Neutrophil (primary cell): ENCODE data around the gene MRPL11.

Source experiments
- H3K27ac ChIP-seq: fragments of 200-600 bp; sonication (generic); 2 replicates; pipeline ENCODE4 v1.5.1; 2016; ENCODE audit warnings: mild to moderate bottlenecking, moderate library complexity
- H3K27me3 ChIP-seq: fragments of 200-600 bp; sonication (generic); 2 replicates; pipeline ENCODE4 v1.6.0; 2016; ENCODE audit warnings: mild to moderate bottlenecking
- H3K36me3 ChIP-seq: fragments of 200-600 bp; sonication (generic); 2 replicates; pipeline ENCODE4 v1.5.1; 2017
- H3K4me1 ChIP-seq, 2 experiments: fragments of 200-600 bp in 1 of 2; sonication (generic) in 1 of 2; 1 replicate in 1 of 2; 2 replicates in 1 of 2; pipeline versions ENCODE4 v1.5.1 to v1.6.1; 2013 to 2016; ENCODE audit warnings: low read depth in 1 of 2, low read length in 1 of 2, mild to moderate bottlenecking in 1 of 2, moderate library complexity in 1 of 2; ENCODE audit not compliant: control insufficient read depth in 1 of 2, insufficient read depth in 1 of 2
- H3K4me3 ChIP-seq, 2 experiments: fragments of 200-600 bp in 1 of 2; sonication (generic) in 1 of 2; 1 replicate in 1 of 2; 2 replicates in 1 of 2; pipeline ENCODE4 v1.5.1; 2013 to 2016; ENCODE audit warnings: low read depth in 1 of 2, low read length in 1 of 2, mild to moderate bottlenecking in 1 of 2, moderate library complexity in 1 of 2
- H3K9me3 ChIP-seq: fragments of 200-600 bp; sonication (generic); 2 replicates; pipeline ENCODE4 v1.5.1; 2016
- TF ChIP-seq, protein P1 (sequence below): fragments of 200-600 bp; sonication (generic); IDR thresholded peaks from 2 replicates; pipeline ENCODE4 v1.5.1; 2016; ENCODE audit warnings: antibody characterized with exemption

MRPL11 gene

DNA sequence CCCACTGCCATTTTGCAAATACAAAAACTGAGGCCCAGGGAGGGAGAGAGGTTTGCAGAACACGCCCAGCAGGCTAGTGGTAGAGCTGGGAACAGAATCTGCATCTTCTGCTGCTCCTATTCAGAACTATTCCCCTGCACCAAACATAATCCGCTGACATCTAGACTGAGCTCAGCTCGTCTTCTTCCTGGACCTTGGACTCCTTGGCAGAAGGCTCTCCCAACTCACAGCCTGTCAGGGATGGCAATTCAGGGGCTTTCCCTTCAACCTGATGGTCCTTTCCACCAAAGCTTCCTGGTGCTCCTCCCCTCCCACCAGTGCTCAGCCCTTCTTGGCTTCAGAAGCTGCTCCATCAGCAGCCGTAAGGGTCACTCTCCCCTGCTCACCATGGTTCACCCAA is 27.3 kb downstream of the MRPL11 start:
- H3K36me3 ChIP-seq = no peaks in the 10 kb centered on the region
- no peak overlapping the region for H3K27ac ChIP-seq
- peaks cover 3 to 6% of the 10 kb centered on the region in 2 experiments for H3K4me1 ChIP-seq
- H3K9me3 ChIP-seq = no peaks in the 10 kb centered on the region
- H3K4me3 ChIP-seq = no peak overlapping the region
- H3K27me3 ChIP-seq = peaks cover 87% of the 10 kb centered on the region
- TF ChIP-seq, protein P1, sequence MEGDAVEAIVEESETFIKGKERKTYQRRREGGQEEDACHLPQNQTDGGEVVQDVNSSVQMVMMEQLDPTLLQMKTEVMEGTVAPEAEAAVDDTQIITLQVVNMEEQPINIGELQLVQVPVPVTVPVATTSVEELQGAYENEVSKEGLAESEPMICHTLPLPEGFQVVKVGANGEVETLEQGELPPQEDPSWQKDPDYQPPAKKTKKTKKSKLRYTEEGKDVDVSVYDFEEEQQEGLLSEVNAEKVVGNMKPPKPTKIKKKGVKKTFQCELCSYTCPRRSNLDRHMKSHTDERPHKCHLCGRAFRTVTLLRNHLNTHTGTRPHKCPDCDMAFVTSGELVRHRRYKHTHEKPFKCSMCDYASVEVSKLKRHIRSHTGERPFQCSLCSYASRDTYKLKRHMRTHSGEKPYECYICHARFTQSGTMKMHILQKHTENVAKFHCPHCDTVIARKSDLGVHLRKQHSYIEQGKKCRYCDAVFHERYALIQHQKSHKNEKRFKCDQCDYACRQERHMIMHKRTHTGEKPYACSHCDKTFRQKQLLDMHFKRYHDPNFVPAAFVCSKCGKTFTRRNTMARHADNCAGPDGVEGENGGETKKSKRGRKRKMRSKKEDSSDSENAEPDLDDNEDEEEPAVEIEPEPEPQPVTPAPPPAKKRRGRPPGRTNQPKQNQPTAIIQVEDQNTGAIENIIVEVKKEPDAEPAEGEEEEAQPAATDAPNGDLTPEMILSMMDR = no peak

DNA sequence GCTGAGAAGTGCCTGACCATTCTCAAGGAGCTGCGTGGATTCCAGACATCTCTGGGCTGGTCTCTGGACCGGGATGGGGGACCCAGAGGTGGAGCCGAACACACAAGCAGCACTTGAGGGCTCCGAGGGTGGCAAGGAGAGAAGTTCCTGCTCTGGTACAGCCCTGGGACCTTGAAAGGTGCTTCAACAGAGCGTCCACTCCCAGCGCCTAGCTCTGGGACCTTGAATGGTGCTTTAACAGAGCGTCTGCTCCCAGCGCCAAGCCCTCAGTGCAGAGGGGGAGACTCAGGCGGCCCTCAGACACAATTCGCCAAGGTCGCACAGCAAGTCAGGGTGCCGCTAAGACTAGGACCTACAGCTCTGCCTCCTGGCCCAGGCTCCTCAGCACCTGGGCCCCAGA is 28.5 kb downstream of the MRPL11 start:
- Histone ChIP-seq H3K27me3 (peaks cover 87% of the 10 kb centered on the region), H3K27ac (no peak overlapping the region), H3K9me3 (no peaks in the 10 kb centered on the region), H3K4me1 (peaks cover 3 to 6% of the 10 kb centered on the region in 2 experiments), H3K36me3 (no peaks in the 10 kb centered on the region), H3K4me3 (no peak overlapping the region)
- TF ChIP-seq, protein P1 = no peak

DNA sequence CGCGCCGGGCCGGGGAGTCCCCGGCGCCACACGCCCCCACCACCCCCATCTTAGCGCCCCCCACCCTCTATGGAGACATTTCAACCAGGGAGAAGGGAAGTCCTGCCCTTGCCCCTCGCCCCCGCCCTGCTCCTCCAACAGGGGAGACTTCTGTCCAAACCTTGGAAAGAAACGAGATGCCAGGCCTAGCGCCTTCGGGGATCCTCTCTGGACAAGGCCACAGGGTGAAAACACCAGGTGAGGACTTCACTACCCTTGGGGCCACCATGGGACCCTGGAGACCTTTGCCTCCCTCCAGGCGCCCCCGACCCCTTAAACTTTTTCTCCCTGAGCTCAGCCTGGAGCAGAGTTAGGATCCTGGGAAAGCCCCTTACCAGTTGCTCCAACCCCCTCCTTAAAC is 29.4 kb downstream of the MRPL11 start:
- Histone ChIP-seq H3K36me3 (no peaks in the 10 kb centered on the region), H3K4me1 (peaks cover 3 to 6% of the 10 kb centered on the region in 2 experiments), H3K4me3 (no peak overlapping the region), H3K27ac (no peak overlapping the region), H3K9me3 (no peaks in the 10 kb centered on the region), H3K27me3 (peaks cover 87% of the 10 kb centered on the region)
- TF ChIP-seq, protein P1 = no peak

DNA sequence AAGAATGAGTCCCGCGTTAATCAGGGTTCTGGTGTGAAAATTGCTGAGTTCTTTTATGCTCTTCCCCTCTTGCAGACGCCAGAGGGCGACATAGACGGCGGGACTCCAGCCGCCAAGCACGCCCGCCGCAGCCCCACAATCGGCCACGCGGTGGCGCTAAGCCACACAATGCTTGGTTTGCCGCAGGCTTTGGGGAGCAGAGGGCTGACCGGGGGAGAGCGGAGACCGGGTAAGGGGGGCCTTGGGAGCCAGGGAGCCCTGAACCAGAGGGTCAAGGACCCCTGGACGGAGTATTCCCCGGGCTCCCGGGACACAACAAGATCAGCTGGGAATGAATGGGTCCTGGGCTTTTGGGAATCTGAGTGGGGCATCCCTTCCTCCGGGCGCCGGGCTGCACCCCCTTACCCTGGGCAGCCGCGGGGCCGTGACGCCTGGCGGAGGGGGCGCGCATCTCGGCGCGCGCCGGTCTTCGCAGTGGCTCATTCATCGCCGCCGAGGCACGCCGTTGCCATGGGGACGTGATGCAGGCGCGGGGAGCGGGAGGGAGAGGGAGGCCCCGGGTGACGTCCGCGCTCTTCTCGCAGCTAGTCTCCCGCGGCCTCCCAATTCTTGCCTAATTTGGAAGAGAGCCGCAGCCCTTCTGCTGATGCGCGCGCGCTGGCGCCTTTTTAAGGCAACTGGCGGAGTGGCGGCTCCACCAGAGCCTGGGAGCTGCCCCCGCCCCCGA is 30.0 kb downstream of the MRPL11 start:
- Histone ChIP-seq H3K4me3 (peak overlapping the region in 1 of 2 experiments; percentile 18), H3K36me3 (no peaks in the 10 kb centered on the region), H3K9me3 (no peaks in the 10 kb centered on the region), H3K27me3 (peaks cover 87% of the 10 kb centered on the region), H3K27ac (no peak overlapping the region), H3K4me1 (peaks cover 3 to 6% of the 10 kb centered on the region in 2 experiments)
- TF ChIP-seq, protein P1 = peak; percentile 100

DNA sequence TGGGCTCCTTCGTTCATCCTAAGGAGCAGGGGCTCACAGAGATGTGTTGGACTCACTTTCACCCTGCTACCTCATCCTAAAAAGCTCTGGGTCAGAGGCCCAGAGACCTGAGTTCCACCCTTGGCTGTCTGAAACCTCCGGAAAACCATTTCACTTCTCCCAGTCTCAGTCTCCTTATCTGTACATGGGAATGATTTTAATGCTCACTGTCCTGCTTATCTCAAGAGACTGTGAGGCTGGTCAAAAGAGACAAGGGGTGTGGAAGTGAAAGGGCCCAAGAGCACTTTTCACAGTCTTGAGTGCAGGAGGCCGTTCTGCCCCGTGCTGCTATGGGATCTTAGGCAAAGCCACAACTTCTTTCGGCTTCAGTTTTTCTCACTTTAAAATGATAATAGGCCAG is 31.0 kb downstream of the MRPL11 start:
- Histone ChIP-seq H3K9me3 (no peaks in the 10 kb centered on the region), H3K27me3 (peaks cover 86% of the 10 kb centered on the region), H3K27ac (no peak overlapping the region), H3K36me3 (no peaks in the 10 kb centered on the region), H3K4me3 (no peak overlapping the region), H3K4me1 (peaks cover 3 to 6% of the 10 kb centered on the region in 2 experiments)
- TF ChIP-seq, protein P1 = no peak
